MM.1S (cell line): ENCODE measurements around the gene FAM170B.

ENCODE experiments used
- EZH2 ChIP-seq: fragments of 300-600 bp; sonication (generic); optimal IDR thresholded peaks from 2 replicates; pipeline ENCODE3; 2017; ENCODE audit warnings: low read depth, mild to moderate bottlenecking, antibody characterized with exemption, low read length, mixed read lengths
- EZH2phosphoT487 ChIP-seq: fragments of 300-600 bp; sonication (generic); IDR thresholded peaks from 2 replicates; pipeline ENCODE4 v1.6.1; 2018; ENCODE audit warnings: antibody characterized with exemption, low read length
- TF ChIP-seq, protein P1 (sequence below): fragments of 300-600 bp; sonication (generic); IDR thresholded peaks from 2 replicates; pipeline ENCODE4 v1.5.1; 2016; ENCODE audit warnings: antibody characterized with exemption, low read length, mixed read lengths

DNA sequence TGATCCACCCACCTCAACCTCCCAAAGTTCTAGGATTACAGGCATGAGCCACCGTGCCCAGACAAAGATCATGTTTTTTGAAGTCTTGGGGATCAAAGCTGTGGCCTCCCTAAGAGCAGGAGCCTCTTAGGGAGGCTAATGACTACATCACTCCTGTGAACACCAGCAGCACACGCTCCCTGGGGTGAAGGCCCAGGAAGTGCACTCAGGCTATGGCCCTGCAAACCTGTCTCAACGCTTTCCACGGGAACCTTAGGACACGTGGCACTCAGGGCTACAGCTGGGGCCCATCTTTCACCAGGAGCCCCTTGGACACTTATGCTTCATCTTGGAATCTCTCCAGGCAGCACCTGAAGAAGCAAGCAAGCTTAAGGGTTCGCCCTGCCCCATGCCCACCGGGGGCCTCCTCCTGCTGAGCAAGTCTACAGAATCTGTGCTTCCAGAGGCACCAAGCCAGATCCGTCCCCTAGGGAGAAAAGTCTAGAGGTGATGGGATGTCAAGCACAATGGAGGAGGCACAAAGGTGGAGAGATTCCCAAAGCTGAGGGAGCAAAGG lies 36.9 kb downstream of the FAM170B start:
- TF ChIP-seq, protein P1, sequence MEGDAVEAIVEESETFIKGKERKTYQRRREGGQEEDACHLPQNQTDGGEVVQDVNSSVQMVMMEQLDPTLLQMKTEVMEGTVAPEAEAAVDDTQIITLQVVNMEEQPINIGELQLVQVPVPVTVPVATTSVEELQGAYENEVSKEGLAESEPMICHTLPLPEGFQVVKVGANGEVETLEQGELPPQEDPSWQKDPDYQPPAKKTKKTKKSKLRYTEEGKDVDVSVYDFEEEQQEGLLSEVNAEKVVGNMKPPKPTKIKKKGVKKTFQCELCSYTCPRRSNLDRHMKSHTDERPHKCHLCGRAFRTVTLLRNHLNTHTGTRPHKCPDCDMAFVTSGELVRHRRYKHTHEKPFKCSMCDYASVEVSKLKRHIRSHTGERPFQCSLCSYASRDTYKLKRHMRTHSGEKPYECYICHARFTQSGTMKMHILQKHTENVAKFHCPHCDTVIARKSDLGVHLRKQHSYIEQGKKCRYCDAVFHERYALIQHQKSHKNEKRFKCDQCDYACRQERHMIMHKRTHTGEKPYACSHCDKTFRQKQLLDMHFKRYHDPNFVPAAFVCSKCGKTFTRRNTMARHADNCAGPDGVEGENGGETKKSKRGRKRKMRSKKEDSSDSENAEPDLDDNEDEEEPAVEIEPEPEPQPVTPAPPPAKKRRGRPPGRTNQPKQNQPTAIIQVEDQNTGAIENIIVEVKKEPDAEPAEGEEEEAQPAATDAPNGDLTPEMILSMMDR: no peak
- TF ChIP-seq EZH2phosphoT487: no peak
- TF ChIP-seq EZH2: no peak
